Dendritic cell treated with granulocyte-macrophage colony-stimulating factor and Interleukin-4, amounts not matched to agents 40 ng/mL and 50 ng/mL, for 4 days (primary cell): ENCODE results near the gene MAP2K2.

Experiments used
- H3K27ac Mint-ChIP-seq: one replicate; pipeline ENCODE4 v1.8.0; 2022; ENCODE audit warnings: mild to moderate bottlenecking, mixed read lengths
- H3K27me3 Mint-ChIP-seq: one replicate; pipeline ENCODE4 v1.8.0; 2022; ENCODE audit warnings: mild to moderate bottlenecking, mixed read lengths
- H3K36me3 Mint-ChIP-seq: one replicate; pipeline ENCODE4 v1.8.0; 2022; ENCODE audit warnings: low read depth, mixed read lengths
- H3K4me1 Mint-ChIP-seq: one replicate; pipeline ENCODE4 v1.8.0; 2022; ENCODE audit warnings: low read depth, mixed read lengths
- H3K4me3 Mint-ChIP-seq: one replicate; pipeline ENCODE4 v1.8.0; 2022; ENCODE audit warnings: mild to moderate bottlenecking, moderate library complexity, mixed read lengths
- H3K9me3 Mint-ChIP-seq: one replicate; pipeline ENCODE4 v1.8.0; 2022; ENCODE audit warnings: mixed read lengths
- intact Hi-C: fragments of 100-400 bp; cut with micrococcal nuclease; formaldehyde crosslinking; loops from one replicate; pipeline ENCODE4 v1.15.0; 2022

Gene MAP2K2

DNA sequence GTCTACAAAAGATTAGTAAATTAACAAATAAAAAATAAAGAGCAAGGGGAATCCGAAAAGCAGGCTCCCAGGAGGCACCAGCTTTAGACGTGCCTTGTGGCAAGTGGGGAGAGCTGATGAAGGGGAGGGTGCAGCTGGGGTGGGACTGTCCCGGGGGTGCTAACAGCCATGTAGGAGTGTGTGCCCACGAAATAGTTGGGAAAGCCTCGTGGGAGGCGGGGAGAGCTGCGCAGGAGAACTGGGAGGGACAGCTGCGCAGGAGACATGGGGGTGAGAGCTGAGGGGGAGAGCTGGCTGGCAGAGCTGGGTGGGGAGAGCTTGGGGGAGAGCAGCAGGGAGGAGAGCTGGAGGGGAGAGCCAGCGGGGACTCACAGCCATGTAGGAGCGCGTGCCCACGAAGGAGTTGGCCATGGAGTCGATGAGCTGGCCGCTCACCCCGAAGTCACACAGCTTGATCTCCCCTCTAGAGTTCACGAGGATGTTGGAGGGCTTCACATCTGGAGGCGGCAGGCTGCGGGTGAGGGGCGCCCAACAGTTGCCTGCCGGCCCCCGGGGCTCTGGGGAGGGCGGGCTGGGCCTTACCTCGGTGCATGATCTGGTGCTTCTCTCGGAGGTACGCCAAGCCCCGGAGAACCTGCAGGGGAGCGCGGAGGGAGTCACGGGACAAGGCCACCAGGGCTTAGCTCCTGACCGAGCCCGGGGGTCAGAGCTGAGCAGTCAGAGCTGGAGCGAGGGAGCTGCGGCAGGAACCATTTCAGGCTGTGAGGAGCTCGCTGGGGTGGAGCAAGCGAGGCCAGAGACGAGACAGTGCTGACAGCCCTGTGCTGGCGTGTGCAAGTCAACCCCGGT is 23.1 kb downstream of the MAP2K2 start:
- H3K4me3 Mint-ChIP-seq = no peak overlapping the region
- H3K4me1 Mint-ChIP-seq = peaks cover 6% of the 10 kb centered on the region
- H3K27ac Mint-ChIP-seq = no peak overlapping the region
- no peaks in the 10 kb centered on the region for H3K27me3 Mint-ChIP-seq
- intact Hi-C loops = no loop called here
- H3K36me3 Mint-ChIP-seq = peaks cover 100% of the 10 kb centered on the region
- H3K9me3 Mint-ChIP-seq = no peaks in the 10 kb centered on the region

DNA sequence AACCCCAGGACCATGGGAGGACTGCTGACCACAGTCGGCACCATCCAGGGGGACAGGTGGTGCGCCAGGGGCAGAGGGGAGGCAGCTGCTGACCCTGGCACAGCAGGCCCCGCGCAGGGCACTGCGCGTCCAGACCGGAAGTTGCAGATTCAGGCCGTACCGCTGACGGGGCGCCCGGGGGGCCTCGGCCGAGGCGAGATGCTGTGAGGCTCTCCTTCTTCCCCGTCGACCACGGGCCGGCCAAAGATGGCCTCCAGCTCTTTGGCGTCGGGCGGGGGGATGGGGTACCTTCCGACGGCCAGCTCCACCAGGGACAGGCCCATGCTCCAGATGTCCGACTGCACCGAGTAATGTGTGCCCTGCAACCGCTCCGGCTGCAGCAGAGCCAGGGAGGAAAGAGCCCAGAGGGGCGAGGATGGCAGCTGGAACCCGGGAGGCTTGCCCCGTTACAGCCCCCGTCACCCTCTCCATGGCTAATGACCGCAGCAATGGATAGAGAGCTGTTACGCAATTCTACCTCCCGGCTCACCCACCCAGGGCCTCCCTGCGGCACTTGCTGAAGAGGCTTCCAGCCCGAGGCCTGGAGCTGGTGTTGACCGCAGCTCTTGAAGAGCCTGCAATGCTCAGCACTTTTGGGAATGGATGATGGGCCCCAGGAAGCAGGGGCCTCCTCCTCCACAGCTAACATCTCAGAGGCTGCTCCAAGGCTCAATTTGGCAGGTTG is 24.7 kb downstream of the MAP2K2 start:
- H3K4me1 Mint-ChIP-seq = peaks cover 6% of the 10 kb centered on the region
- H3K9me3 Mint-ChIP-seq = no peaks in the 10 kb centered on the region
- H3K36me3 Mint-ChIP-seq = peaks cover 100% of the 10 kb centered on the region
- no peak overlapping the region for H3K4me3 Mint-ChIP-seq
- no peak overlapping the region for H3K27ac Mint-ChIP-seq
- intact Hi-C loops = no loop called here
- H3K27me3 Mint-ChIP-seq = no peaks in the 10 kb centered on the region

DNA sequence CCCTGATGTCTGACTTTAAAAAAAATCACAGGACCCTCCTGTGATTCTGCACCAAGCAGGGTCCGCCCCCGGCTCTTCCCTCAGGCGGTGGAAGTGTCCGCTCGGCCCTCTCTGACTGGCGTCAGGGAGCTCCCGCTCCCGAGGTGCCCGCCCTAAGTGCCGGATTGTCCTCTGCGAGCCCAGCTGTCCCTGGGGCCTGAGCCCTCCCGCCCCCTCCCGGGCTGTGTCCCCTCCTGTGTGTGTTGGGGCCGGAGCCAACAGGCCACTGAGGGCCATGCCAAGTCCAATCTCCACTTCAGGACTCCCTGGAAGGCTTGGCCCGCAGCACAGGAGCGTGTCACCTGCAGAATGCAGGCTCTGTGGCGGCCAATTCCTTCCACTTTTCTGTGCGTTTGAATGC is 25.4 kb downstream of the MAP2K2 start:
- Mint-ChIP-seq H3K27me3 (no peaks in the 10 kb centered on the region), H3K4me1 (peaks cover under 1% of the 10 kb centered on the region), H3K9me3 (no peaks in the 10 kb centered on the region), H3K27ac (no peak overlapping the region), H3K4me3 (no peak overlapping the region), H3K36me3 (peaks cover 100% of the 10 kb centered on the region)
- intact Hi-C loops = no loop called here

DNA sequence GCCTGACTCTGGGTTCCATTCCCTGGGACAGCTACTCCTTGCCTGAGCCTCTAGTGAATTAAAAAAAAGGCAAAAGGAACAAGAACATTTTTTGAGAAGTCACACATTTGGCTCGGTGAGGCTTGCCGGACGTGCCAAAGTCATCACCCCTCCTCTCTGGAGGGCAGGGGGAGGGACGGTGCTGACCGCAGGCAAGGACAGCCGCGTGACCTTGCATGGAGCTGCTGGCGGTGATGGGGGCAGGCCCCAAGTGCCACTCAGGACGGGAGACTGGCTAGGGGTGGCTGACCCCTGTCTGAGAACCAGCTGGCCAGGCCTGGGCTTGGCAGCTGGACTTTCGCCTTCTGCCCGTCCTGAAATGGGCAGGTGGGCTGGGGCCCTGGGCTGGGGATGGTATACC is 26.4 kb downstream of the MAP2K2 start:
- H3K36me3 Mint-ChIP-seq = peaks cover 100% of the 10 kb centered on the region
- H3K27ac Mint-ChIP-seq = no peak overlapping the region
- intact Hi-C loops = no loop called here
- no peaks in the 10 kb centered on the region for H3K9me3 Mint-ChIP-seq
- H3K4me1 Mint-ChIP-seq = no peaks in the 10 kb centered on the region
- no peak overlapping the region for H3K4me3 Mint-ChIP-seq
- H3K27me3 Mint-ChIP-seq = no peaks in the 10 kb centered on the region

DNA sequence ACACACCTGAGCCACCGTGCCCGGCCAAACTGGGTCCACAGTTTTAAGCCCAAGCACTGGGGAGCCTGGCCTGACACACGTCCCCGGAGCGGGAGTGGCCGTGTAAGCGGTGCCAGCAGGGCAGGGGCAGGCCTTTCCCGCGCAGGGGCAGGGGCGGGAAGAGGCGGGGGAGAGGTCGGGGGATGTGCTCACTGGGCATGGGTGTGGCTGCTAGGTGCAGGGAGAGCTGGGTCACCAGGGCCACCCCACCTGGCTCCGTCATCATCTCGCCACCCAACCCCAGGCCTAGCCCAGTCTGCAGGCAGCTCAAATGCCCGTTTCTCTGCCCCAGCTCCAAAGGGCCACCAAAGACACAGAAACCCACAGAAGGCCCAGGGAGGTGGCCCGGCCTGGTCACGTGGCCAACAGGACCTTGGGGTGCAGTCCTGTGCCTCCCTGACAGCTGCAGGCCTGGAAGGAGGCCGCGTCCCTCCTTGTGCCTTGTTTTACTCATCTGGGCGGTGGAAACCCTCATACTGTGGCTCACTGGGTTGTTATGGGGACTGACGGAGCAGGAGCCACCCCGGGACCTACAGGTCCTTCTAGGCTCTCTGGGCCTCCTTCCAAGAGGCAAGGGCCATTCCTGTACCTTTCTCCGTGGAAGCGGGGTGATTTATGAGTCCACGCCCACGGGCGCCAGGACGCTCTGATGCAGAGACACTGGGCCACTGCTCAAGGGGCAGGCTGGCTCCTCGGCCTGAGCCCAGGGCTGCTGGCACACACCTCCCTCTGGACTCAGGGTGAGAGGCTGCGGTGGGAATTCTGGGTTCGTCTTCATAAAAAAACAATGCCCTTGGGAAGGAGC is 27.7 kb downstream of the MAP2K2 start:
- Mint-ChIP-seq H3K27me3 (no peaks in the 10 kb centered on the region), H3K9me3 (no peaks in the 10 kb centered on the region), H3K4me1 (no peaks in the 10 kb centered on the region), H3K36me3 (peaks cover 97% of the 10 kb centered on the region), H3K4me3 (no peak overlapping the region), H3K27ac (no peak overlapping the region)
- intact Hi-C loops = no loop called here

DNA sequence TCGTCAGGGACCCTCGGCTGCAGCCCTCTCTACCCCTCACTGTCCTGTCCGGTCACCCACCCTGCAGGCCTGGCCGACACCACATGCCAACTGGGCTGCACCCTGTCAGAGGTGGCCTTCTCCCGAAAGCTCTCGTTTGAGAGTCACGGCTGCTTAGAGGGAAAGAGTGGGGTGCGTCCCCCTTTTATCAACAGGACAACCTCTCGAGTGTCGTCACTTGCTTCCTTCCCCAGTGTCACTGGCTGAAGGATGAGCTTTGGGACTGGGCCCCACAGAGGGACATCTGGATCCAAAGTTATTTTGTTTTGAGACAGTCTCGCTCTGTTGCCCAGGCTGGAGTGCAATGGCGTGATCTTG is 28.5 kb downstream of the MAP2K2 start:
- Mint-ChIP-seq H3K9me3 (no peaks in the 10 kb centered on the region), H3K27ac (no peak overlapping the region), H3K27me3 (no peaks in the 10 kb centered on the region), H3K4me1 (peaks cover 8% of the 10 kb centered on the region), H3K36me3 (peaks cover 97% of the 10 kb centered on the region), H3K4me3 (no peak overlapping the region)
- intact Hi-C loops = no loop called here

DNA sequence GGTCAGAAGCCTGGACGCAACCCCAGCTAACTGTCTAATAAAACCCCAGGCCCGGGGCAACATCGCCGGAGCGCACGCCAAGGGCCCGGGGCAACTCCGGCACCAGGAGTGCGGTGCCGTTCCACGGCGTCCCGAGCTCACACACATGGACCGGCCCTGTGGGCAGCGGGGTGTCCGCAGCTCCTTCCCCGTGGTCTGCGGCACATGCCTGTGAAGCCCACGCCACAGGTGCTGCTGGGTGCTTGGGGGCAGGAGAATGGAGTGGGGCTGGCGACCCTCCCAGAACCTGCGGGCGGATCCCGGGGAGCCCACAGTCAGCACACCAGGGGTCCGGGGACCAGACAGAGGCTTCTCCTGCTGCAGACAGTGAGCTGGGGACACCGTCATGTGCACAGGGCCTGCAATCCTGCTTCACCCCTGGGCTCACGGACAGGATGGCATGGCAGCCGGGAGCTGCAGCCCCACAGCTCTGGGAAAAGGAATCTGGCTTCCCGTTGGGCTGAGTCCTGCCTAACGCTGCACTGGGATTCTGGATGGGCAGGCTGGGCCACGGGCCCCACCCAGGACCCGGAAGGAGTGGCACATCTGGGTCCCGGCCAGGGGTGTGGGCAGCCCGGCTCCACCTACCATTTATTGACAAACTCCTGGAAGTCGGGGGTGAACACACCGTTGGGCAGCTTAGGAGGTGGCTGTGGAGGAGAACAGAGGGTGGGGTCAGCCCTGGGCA is 29.0 kb downstream of the MAP2K2 start:
- Mint-ChIP-seq H3K36me3 (peaks cover 97% of the 10 kb centered on the region), H3K4me3 (no peak overlapping the region), H3K27ac (no peak overlapping the region), H3K27me3 (no peaks in the 10 kb centered on the region), H3K4me1 (peaks cover 13% of the 10 kb centered on the region), H3K9me3 (no peaks in the 10 kb centered on the region)
- intact Hi-C loops = no loop called here

DNA sequence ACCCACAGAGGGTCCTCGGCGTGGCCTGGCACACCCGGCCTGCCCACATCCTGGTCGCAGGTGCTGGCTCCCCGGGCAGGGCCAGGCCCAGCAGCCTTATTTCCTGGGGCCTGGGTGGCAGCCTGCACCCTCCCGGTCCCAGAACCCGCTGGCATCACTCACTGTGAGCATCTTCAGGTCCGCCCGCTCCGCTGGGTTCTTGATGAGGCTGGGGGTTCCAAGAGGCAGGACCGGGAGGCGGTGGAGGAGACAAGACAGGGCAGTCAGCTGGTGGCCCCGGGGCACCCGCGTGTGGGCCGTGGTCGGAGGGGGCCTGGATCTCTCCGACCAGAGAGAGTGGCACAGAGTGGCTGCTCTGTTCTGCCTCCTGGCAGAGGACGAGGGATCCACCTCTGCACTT is 29.6 kb downstream of the MAP2K2 start:
- no peaks in the 10 kb centered on the region for H3K27me3 Mint-ChIP-seq
- intact Hi-C loops = no loop called here
- no peak overlapping the region for H3K27ac Mint-ChIP-seq
- H3K4me1 Mint-ChIP-seq = peaks cover 19% of the 10 kb centered on the region
- no peaks in the 10 kb centered on the region for H3K9me3 Mint-ChIP-seq
- H3K36me3 Mint-ChIP-seq = peaks cover 97% of the 10 kb centered on the region
- H3K4me3 Mint-ChIP-seq = no peak overlapping the region

DNA sequence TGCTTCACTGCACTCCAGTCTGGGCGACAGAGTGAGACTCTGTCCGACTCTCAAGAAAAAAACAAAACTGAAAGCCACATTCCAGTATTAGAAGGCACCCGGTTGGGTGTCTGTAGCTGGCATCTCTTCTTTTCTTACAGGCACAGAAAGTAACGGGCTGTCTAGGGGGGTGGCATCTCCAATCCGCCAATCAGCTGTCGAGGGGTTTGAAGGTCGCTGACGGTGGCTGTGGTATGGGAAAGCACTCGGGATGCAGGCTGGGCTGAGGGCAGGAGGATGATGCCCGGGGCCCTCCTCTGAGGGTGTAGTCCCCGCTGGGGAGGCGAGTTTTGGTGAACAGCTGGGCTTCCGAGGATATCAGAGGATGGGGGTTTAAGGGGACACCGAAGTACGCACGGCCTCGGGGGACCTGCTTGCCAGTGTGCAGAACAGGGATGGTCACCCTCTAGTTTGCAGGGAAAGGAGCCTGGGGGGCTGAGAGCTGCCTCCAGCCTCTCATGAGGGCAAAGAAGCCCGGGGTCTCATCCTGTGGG is 30.2 kb downstream of the MAP2K2 start:
- peaks cover 96% of the 10 kb centered on the region for H3K36me3 Mint-ChIP-seq
- no peak overlapping the region for H3K27ac Mint-ChIP-seq
- no peaks in the 10 kb centered on the region for H3K9me3 Mint-ChIP-seq
- no peaks in the 10 kb centered on the region for H3K27me3 Mint-ChIP-seq
- intact Hi-C loops = no loop called here
- H3K4me1 Mint-ChIP-seq = peaks cover 20% of the 10 kb centered on the region
- no peak overlapping the region for H3K4me3 Mint-ChIP-seq

DNA sequence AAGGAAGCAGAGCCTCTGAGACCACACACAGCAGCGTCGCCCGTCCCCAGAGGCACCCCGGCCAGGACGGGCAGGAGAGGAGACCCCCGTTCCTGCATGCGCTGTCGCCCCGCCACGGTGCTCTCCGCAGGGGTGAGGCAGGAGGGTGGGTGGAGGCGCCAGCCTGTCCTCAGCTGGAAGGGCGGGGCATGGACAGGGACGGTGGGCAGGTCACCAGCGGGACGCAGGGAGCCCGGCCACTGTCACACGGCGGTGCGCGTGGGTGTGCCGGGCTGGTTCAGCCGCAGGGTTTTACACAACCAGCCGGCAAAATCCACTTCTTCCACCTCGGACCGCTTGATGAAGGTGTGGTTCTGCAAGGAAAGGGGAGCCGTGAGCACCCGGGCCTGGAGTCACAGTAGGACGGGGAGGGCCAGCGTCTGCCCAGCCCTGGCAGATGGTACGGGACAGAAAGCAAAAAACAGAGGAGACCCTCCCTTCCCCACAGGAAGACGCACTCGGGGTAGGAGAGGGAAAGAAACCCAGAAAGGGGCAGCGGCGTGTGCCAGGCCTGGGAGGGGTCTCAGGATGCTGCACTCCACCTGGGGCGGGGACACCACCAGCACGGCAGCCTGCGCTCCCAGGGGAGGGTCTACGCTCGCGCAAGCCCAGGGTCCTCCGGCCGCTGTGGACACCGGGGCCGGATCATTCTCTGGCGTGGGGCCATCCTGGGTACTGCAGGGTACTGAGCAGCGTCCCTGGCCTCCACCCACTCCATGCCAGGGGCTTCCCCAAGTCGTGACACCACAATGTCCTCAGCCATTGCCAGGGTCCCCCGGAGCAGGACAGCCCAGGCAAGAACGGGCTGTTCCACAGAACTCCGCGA is 33.3 kb downstream of the MAP2K2 start:
- Mint-ChIP-seq H3K4me3 (peak overlapping the region; percentile 93), H3K27ac (peak overlapping the region; percentile 96), H3K9me3 (no peaks in the 10 kb centered on the region), H3K27me3 (no peaks in the 10 kb centered on the region), H3K36me3 (peaks cover 76% of the 10 kb centered on the region), H3K4me1 (peaks cover 43% of the 10 kb centered on the region)
- intact Hi-C loops = no loop called here

DNA sequence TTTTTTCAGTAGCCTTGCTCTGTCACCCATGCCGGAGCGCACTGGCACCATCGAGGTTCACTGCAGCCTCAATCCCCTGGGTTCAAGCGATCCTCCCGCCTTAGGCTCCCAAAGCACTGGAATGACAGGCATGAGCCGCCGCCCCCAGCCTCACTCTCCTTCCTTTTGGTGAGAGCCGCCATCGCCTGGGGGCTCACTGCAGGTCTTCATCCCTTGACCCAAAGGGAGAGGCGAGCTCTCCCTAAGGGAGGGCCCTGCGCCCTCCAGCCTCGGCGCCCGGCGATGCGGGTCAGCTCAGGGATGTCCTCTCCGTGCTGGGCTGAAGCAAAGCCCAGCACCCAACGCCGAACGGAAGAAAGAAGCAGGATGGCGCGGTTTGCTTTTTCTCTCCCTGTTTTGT is 34.0 kb downstream of the MAP2K2 start:
- intact Hi-C loops = no loop called here
- peaks cover 69% of the 10 kb centered on the region for H3K36me3 Mint-ChIP-seq
- H3K4me3 Mint-ChIP-seq = peak overlapping the region; percentile 93
- peak overlapping the region; percentile 96 for H3K27ac Mint-ChIP-seq
- peaks cover 43% of the 10 kb centered on the region for H3K4me1 Mint-ChIP-seq
- no peaks in the 10 kb centered on the region for H3K9me3 Mint-ChIP-seq
- H3K27me3 Mint-ChIP-seq = no peaks in the 10 kb centered on the region

DNA sequence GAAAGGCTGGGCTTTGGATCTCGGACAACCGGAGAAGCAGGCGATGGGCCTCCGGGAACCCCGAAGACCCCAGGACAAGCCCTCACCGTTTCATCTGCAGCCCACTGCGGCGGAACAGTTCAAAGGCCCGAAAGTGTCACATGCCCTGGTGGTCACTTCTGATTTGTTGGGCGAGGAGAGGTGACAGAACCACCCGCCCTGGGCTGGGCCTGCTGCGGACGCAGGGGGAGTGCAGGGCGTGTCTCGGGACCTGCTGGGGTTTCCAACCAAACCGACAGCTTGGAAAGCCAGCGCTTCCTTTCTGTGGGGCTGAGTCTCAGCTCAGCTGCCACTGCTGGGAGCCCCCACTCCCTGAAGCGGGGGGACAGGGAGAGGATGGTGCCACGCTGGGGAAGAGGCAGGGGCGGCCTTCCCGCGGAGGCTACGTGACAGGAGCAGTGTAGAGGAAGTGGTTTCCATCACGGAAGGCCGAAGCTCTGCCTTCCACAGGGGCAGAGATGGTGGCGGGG is 34.5 kb downstream of the MAP2K2 start:
- H3K9me3 Mint-ChIP-seq = no peaks in the 10 kb centered on the region
- H3K36me3 Mint-ChIP-seq = peaks cover 64% of the 10 kb centered on the region
- H3K4me3 Mint-ChIP-seq = peak overlapping the region; percentile 93
- intact Hi-C loops = no loop called here
- no peaks in the 10 kb centered on the region for H3K27me3 Mint-ChIP-seq
- peak overlapping the region; percentile 96 for H3K27ac Mint-ChIP-seq
- H3K4me1 Mint-ChIP-seq = peaks cover 48% of the 10 kb centered on the region
